ENCODE results near the gene NDUFS7. TPM values are rescaled to one million over a fixed set of nuclear protein-coding genes. Genes with fewer than 3 reads are reported as not detected.

Gene NDUFS7
- total and polyA plus RNA-seq, 2 donors (not counting 3 experiments of a cell fraction or from before 2014, with no cell fraction given): 101 to 224 TPM

GRCh38 chr19:1357531-1358109, 26.1 kb upstream of the NDUFS7 start:
- DNase-seq (ENCODE audit: low read depth, low spot score) (no peak), FAIRE-seq (no peak)
- TF ChIP-seq EZH2 (IDR thresholded peaks at IDR 0.05; ENCODE audit: borderline replicate concordance, low read depth, low read length, severe bottlenecking) (no peak), POLR2A (IDR thresholded peaks at IDR 0.05; ENCODE audit: low read depth, low read length) (no peak), MYC (IDR thresholded peaks at IDR 0.05; ENCODE audit: low read depth, low read length) (no peak), GATA2 (IDR thresholded peaks at IDR 0.05; ENCODE audit: insufficient read depth, insufficient read length, low read depth, low read length) (no peak), MAX (IDR thresholded peaks at IDR 0.05; ENCODE audit: insufficient read depth, insufficient read length) (no peak), FOS (IDR thresholded peaks at IDR 0.05; ENCODE audit: borderline replicate concordance, insufficient read depth, low read length) (no peak), POLR2AphosphoS5 (IDR thresholded peaks at IDR 0.05; ENCODE audit: insufficient read depth, low read depth, low read length) (no peak), CTCF (IDR thresholded peaks at IDR 0.05; ENCODE audit: extremely low read depth in 1 of 2, insufficient read depth in 1 of 2, low read depth in 1 of 2, low read length in 2 of 2) (no peak)
- H3K27me3 ChIP-seq (ENCODE audit: control insufficient read depth in 2 of 2, insufficient read depth in 2 of 2, low read length in 2 of 2): no peaks in the 10 kb centered on the region
- ChIA-PET POLR2A (no interaction called here), CTCF (interaction anchor here (1.3 kb wide), 1 partner anchor 42 kb away, joined by 3 read pairs; no protein-coding TSS in a partner anchor)
- peaks cover 23% of the 10 kb centered on the region for H3K4me1 ChIP-seq (ENCODE audit: control insufficient read depth, extremely low read depth, insufficient read depth, low read length)
- intact Hi-C loops (cut with micrococcal nuclease) (no loop called here), dilution Hi-C loops (cut with MboI; ENCODE audit: extremely low pct_ligation_motif_present, low sequenced_read_pairs) (no loop called here)
- no peak overlapping the region for H3K9ac ChIP-seq (replicated peaks; ENCODE audit: extremely low read depth, insufficient read depth, low read length)
- no peaks in the 10 kb centered on the region for H3K9me1 ChIP-seq (replicated peaks; ENCODE audit: control insufficient read depth, extremely low read depth, insufficient read depth, low read length)
- no TSS peak for BruUV-seq (replicated peaks)
- no peak overlapping the region for H2AFZ ChIP-seq (ENCODE audit: low read depth, low read length)
- no peak overlapping the region for H3K4me3 ChIP-seq (replicated peaks in 1 of 3; ENCODE audit: insufficient read depth in 1 of 3, low read depth in 1 of 3, low read length in 3 of 3)
- H3K9me3 ChIP-seq (replicated peaks; ENCODE audit: control insufficient read depth, insufficient read depth, low read length): no peaks in the 10 kb centered on the region
- H3K79me2 ChIP-seq (ENCODE audit: control insufficient read depth, insufficient read depth, low read length): peaks cover 6% of the 10 kb centered on the region
- H4K20me1 ChIP-seq (replicated peaks; ENCODE audit: control insufficient read depth, extremely low read depth, insufficient read depth, low read length): no peaks in the 10 kb centered on the region
- H3K36me3 ChIP-seq (ENCODE audit: control insufficient read depth in 2 of 2, extremely low read depth in 1 of 2, insufficient read depth in 2 of 2, low read length in 2 of 2): peaks cover 0 to 25% of the 10 kb centered on the region in 2 experiments
- no peak overlapping the region for H3K4me2 ChIP-seq (ENCODE audit: insufficient read depth, low read length)
- H3K27ac ChIP-seq (ENCODE audit: insufficient read depth, low read depth, low read length): no peak overlapping the region
